GM19035 (cell line): ENCODE results near the gene GPX5.
"Not testable (repeated sequence)": the region's sequence is repeated elsewhere in the genome, so short reads cannot be mapped to it uniquely, and the experiment has no call there.

Source experiments
- ATAC-seq: cut with Tn5 transposase; IDR thresholded peaks from one replicate; pipeline ENCODE4 v1.9.1; 2021; ENCODE audit not compliant: unreplicated experiment

GPX5 gene

GRCh38 chr6:28525496-28526039, at the start of gene GPX5:
Gene GPX5 (plus strand): TSS chr6:28525881. CDS start chr6:28526014, 133 bp downstream.
- ATAC-seq, result no peak

GRCh38 chr6:28478518-28478917, 47.2 kb upstream of the GPX5 start:
- ATAC-seq, result no peak

- ATAC-seq, result no peak
Measured at GRCh38 chr6:28480253-28480932, 45.3 kb upstream of the GPX5 start.

- no peak for ATAC-seq
Measured at GRCh38 chr6:28485482-28485881, 40.2 kb upstream of the GPX5 start.

- no peak for ATAC-seq
Measured at GRCh38 chr6:28486533-28486932, 39.1 kb upstream of the GPX5 start.

- ATAC-seq, result no peak
Measured at GRCh38 chr6:28486988-28487742, 38.5 kb upstream of the GPX5 start.

- no peak for ATAC-seq
Measured at GRCh38 chr6:28488916-28489365, 36.7 kb upstream of the GPX5 start.

- peak; percentile 89 for ATAC-seq
Measured at GRCh38 chr6:28489366-28490204, 36.1 kb upstream of the GPX5 start.

- peak; percentile 5 for ATAC-seq
Measured at GRCh38 chr6:28490205-28490890, 35.3 kb upstream of the GPX5 start.

- ATAC-seq, result no peak
Measured at GRCh38 chr6:28491984-28492317, 33.7 kb upstream of the GPX5 start.

GRCh38 chr6:28496099-28496779, 29.4 kb upstream of the GPX5 start:
- ATAC-seq, result no peak

GRCh38 chr6:28497306-28497705, 28.4 kb upstream of the GPX5 start:
- no peak for ATAC-seq

GRCh38 chr6:28497893-28498292, 27.8 kb upstream of the GPX5 start:
- no peak for ATAC-seq

GRCh38 chr6:28501259-28501658, 24.4 kb upstream of the GPX5 start:
- no peak for ATAC-seq

GRCh38 chr6:28502136-28502535, 23.5 kb upstream of the GPX5 start:
- not testable (repeated sequence) for ATAC-seq

GRCh38 chr6:28502709-28503305, 22.9 kb upstream of the GPX5 start:
- ATAC-seq, result not testable (repeated sequence)

- ATAC-seq, result no peak
Measured at GRCh38 chr6:28505733-28506132, 19.9 kb upstream of the GPX5 start.

GRCh38 chr6:28506807-28507475, 18.7 kb upstream of the GPX5 start:
- no peak for ATAC-seq

GRCh38 chr6:28511628-28512300, 13.9 kb upstream of the GPX5 start:
- ATAC-seq, result no peak
